Activated naive CD4-positive, alpha-beta T cell treated with anti-CD3 and anti-CD28 coated beads, Interleukin-2, amount 10 ng/mL, durations not matched to agents 7 days and 5 days (primary cell): ENCODE results near the gene FBXL17.

Experiments used
- CTCF ChIA-PET: fragments of 350-600 bp; sonication (Branson Sonifier 250); formaldehyde crosslinking; loops from one replicate; lab custom pipeline; 2021; ENCODE audit warnings: antibody characterized with exemption; lab: Charles Lee
- DNase-seq: peaks from one replicate; pipeline ENCODE4 v3.0.0-alpha.2; 2020
- H3K27ac Mint-ChIP-seq: one replicate; pipeline ENCODE4 v1.8.0; 2021; ENCODE audit warnings: mild to moderate bottlenecking, moderate library complexity, mixed read lengths
- H3K27me3 Mint-ChIP-seq: one replicate; pipeline ENCODE4 v1.8.0; 2021; ENCODE audit warnings: mild to moderate bottlenecking, mixed read lengths
- H3K36me3 Mint-ChIP-seq: one replicate; pipeline ENCODE4 v1.8.0; 2021; ENCODE audit warnings: mixed read lengths
- H3K4me1 Mint-ChIP-seq: one replicate; pipeline ENCODE4 v1.8.0; 2021; ENCODE audit warnings: mixed read lengths
- H3K4me3 Mint-ChIP-seq: one replicate; pipeline ENCODE4 v1.8.0; 2021; ENCODE audit warnings: mild to moderate bottlenecking, moderate library complexity, mixed read lengths
- H3K9me3 Mint-ChIP-seq: one replicate; pipeline ENCODE4 v1.8.0; 2021; ENCODE audit warnings: mixed read lengths

Gene FBXL17

GRCh38 chr5:108078345-108078744 lies 303.6 kb downstream of the FBXL17 start:
- H3K4me1 Mint-ChIP-seq, result no peaks in the 10 kb centered on the region
- no peak overlapping the region for H3K27ac Mint-ChIP-seq
- CTCF ChIA-PET, result interaction anchor here (1.0 kb wide), 1 partner anchor 23 kb away, joined by 3 read pairs; no protein-coding TSS in a partner anchor
- H3K36me3 Mint-ChIP-seq, result no peaks in the 10 kb centered on the region
- H3K27me3 Mint-ChIP-seq, result no peaks in the 10 kb centered on the region
- DNase-seq, result no peak
- H3K4me3 Mint-ChIP-seq, result no peak overlapping the region
- H3K9me3 Mint-ChIP-seq, result peaks cover 1% of the 10 kb centered on the region

- Mint-ChIP-seq H3K4me1 (peaks cover 1% of the 10 kb centered on the region), H3K27me3 (no peaks in the 10 kb centered on the region), H3K4me3 (no peak overlapping the region), H3K36me3 (peaks cover 1% of the 10 kb centered on the region), H3K9me3 (peaks cover 4% of the 10 kb centered on the region), H3K27ac (no peak overlapping the region)
- DNase-seq, result no peak
- CTCF ChIA-PET, result no interaction called here
Observed at GRCh38 chr5:108074626-108075025, 307.3 kb downstream of the FBXL17 start.

GRCh38 chr5:108064302-108064701 lies 317.6 kb downstream of the FBXL17 start:
- no peaks in the 10 kb centered on the region for H3K27me3 Mint-ChIP-seq
- no peaks in the 10 kb centered on the region for H3K36me3 Mint-ChIP-seq

GRCh38 chr5:108061941-108062340 lies 320.0 kb downstream of the FBXL17 start:
- no peaks in the 10 kb centered on the region for H3K27me3 Mint-ChIP-seq
- H3K27ac Mint-ChIP-seq, result no peak overlapping the region
- no peak overlapping the region for H3K4me3 Mint-ChIP-seq
- DNase-seq, result no peak
- no peaks in the 10 kb centered on the region for H3K36me3 Mint-ChIP-seq
- CTCF ChIA-PET, result no interaction called here
- H3K4me1 Mint-ChIP-seq, result no peaks in the 10 kb centered on the region
- no peaks in the 10 kb centered on the region for H3K9me3 Mint-ChIP-seq

More at GRCh38 chr5:108064302-108064701, 317.6 kb downstream of the FBXL17 start:
- no peak overlapping the region for H3K4me3 Mint-ChIP-seq
- peaks cover 4% of the 10 kb centered on the region for H3K4me1 Mint-ChIP-seq
- no peak for DNase-seq
- H3K9me3 Mint-ChIP-seq, result no peaks in the 10 kb centered on the region
- H3K27ac Mint-ChIP-seq, result no peak overlapping the region
- CTCF ChIA-PET, result no interaction called here

- CTCF ChIA-PET, result no interaction called here
- no peak for DNase-seq
- H3K36me3 Mint-ChIP-seq, result no peaks in the 10 kb centered on the region
Observed at GRCh38 chr5:108060340-108060739, 321.6 kb downstream of the FBXL17 start.

GRCh38 chr5:108059334-108059733 lies 322.6 kb downstream of the FBXL17 start:
- DNase-seq, result no peak
- no peak overlapping the region for H3K27ac Mint-ChIP-seq
- H3K27me3 Mint-ChIP-seq, result no peaks in the 10 kb centered on the region
- no peaks in the 10 kb centered on the region for H3K36me3 Mint-ChIP-seq
- peaks cover under 1% of the 10 kb centered on the region for H3K9me3 Mint-ChIP-seq
- CTCF ChIA-PET, result no interaction called here
- H3K4me3 Mint-ChIP-seq, result no peak overlapping the region
- H3K4me1 Mint-ChIP-seq, result no peaks in the 10 kb centered on the region

More at GRCh38 chr5:108060340-108060739, 321.6 kb downstream of the FBXL17 start:
- no peak overlapping the region for H3K27ac Mint-ChIP-seq
- H3K9me3 Mint-ChIP-seq, result no peaks in the 10 kb centered on the region
- H3K4me3 Mint-ChIP-seq, result no peak overlapping the region
- H3K4me1 Mint-ChIP-seq, result no peaks in the 10 kb centered on the region
- no peaks in the 10 kb centered on the region for H3K27me3 Mint-ChIP-seq

GRCh38 chr5:108054349-108054748 lies 327.5 kb downstream of the FBXL17 start:
- peaks cover 8% of the 10 kb centered on the region for H3K36me3 Mint-ChIP-seq
- H3K27ac Mint-ChIP-seq, result no peak overlapping the region
- DNase-seq, result no peak
- H3K27me3 Mint-ChIP-seq, result no peaks in the 10 kb centered on the region
- H3K4me1 Mint-ChIP-seq, result peaks cover 2% of the 10 kb centered on the region
- peaks cover 30% of the 10 kb centered on the region for H3K9me3 Mint-ChIP-seq
- CTCF ChIA-PET, result no interaction called here
- H3K4me3 Mint-ChIP-seq, result no peak overlapping the region

GRCh38 chr5:108046955-108047670 lies 334.8 kb downstream of the FBXL17 start:
- Mint-ChIP-seq H3K9me3 (peaks cover 21% of the 10 kb centered on the region), H3K27me3 (no peaks in the 10 kb centered on the region), H3K36me3 (peaks cover 6% of the 10 kb centered on the region), H3K4me1 (no peaks in the 10 kb centered on the region), H3K27ac (no peak overlapping the region), H3K4me3 (no peak overlapping the region)
- CTCF ChIA-PET, result no interaction called here
- DNase-seq, result no peak

- no peak for DNase-seq
- CTCF ChIA-PET, result no interaction called here
- no peak overlapping the region for H3K27ac Mint-ChIP-seq
Observed at GRCh38 chr5:108036482-108036881, 345.4 kb downstream of the FBXL17 start.

GRCh38 chr5:108028883-108029282 lies 353.0 kb downstream of the FBXL17 start:
- H3K4me3 Mint-ChIP-seq, result no peak overlapping the region
- H3K4me1 Mint-ChIP-seq, result no peaks in the 10 kb centered on the region
- H3K9me3 Mint-ChIP-seq, result no peaks in the 10 kb centered on the region
- CTCF ChIA-PET, result no interaction called here
- no peak overlapping the region for H3K27ac Mint-ChIP-seq
- DNase-seq, result no peak
- no peaks in the 10 kb centered on the region for H3K36me3 Mint-ChIP-seq
- no peaks in the 10 kb centered on the region for H3K27me3 Mint-ChIP-seq

More at GRCh38 chr5:108036482-108036881, 345.4 kb downstream of the FBXL17 start:
- Mint-ChIP-seq H3K9me3 (no peaks in the 10 kb centered on the region), H3K4me3 (no peak overlapping the region), H3K4me1 (no peaks in the 10 kb centered on the region), H3K27me3 (no peaks in the 10 kb centered on the region), H3K36me3 (no peaks in the 10 kb centered on the region)

GRCh38 chr5:108028412-108028811 lies 353.5 kb downstream of the FBXL17 start:
- Mint-ChIP-seq H3K4me1 (no peaks in the 10 kb centered on the region), H3K4me3 (no peak overlapping the region), H3K27me3 (no peaks in the 10 kb centered on the region), H3K27ac (no peak overlapping the region), H3K9me3 (no peaks in the 10 kb centered on the region), H3K36me3 (no peaks in the 10 kb centered on the region)
- CTCF ChIA-PET, result no interaction called here
- DNase-seq, result no peak

GRCh38 chr5:108025957-108026356 lies 355.9 kb downstream of the FBXL17 start:
- Mint-ChIP-seq H3K27ac (no peak overlapping the region), H3K36me3 (no peaks in the 10 kb centered on the region), H3K4me3 (no peak overlapping the region), H3K4me1 (no peaks in the 10 kb centered on the region), H3K27me3 (no peaks in the 10 kb centered on the region), H3K9me3 (no peaks in the 10 kb centered on the region)
- DNase-seq, result no peak
- CTCF ChIA-PET, result no interaction called here

- no peak for DNase-seq
- Mint-ChIP-seq H3K27me3 (no peaks in the 10 kb centered on the region), H3K4me3 (no peak overlapping the region), H3K36me3 (no peaks in the 10 kb centered on the region), H3K4me1 (no peaks in the 10 kb centered on the region), H3K9me3 (no peaks in the 10 kb centered on the region), H3K27ac (no peak overlapping the region)
- CTCF ChIA-PET, result no interaction called here
Observed at GRCh38 chr5:108024986-108025385, 356.9 kb downstream of the FBXL17 start.

GRCh38 chr5:108016101-108016500 lies 365.8 kb downstream of the FBXL17 start:
- H3K4me1 Mint-ChIP-seq, result no peaks in the 10 kb centered on the region
- H3K4me3 Mint-ChIP-seq, result no peak overlapping the region
- H3K27me3 Mint-ChIP-seq, result no peaks in the 10 kb centered on the region
- DNase-seq, result no peak
- H3K36me3 Mint-ChIP-seq, result peaks cover 1% of the 10 kb centered on the region
- no peaks in the 10 kb centered on the region for H3K9me3 Mint-ChIP-seq
- H3K27ac Mint-ChIP-seq, result no peak overlapping the region
- CTCF ChIA-PET, result no interaction called here

GRCh38 chr5:108006791-108007190 lies 375.1 kb downstream of the FBXL17 start:
- no peak for DNase-seq
- Mint-ChIP-seq H3K36me3 (no peaks in the 10 kb centered on the region), H3K4me3 (no peak overlapping the region), H3K9me3 (no peaks in the 10 kb centered on the region), H3K4me1 (peaks cover 16% of the 10 kb centered on the region), H3K27ac (no peak overlapping the region), H3K27me3 (no peaks in the 10 kb centered on the region)
- CTCF ChIA-PET, result no interaction called here
